ENCODE data around the gene HOXD9. TPM values are rescaled to one million over a fixed set of nuclear protein-coding genes. Genes with fewer than 3 reads are reported as not detected.

Gene HOXD9
- total RNA-seq, 1 donor from 2014 or later, result 16.8 TPM

GRCh38 chr2:176085861-176086771 is 36.4 kb upstream of the HOXD9 start:
- peak in 1 of 2 donors; percentile 57 for DNase-seq (ENCODE audit: low read depth in 2 of 2)

GRCh38 chr2:176087330-176088047 is 35.0 kb upstream of the HOXD9 start:
- no peak for DNase-seq (ENCODE audit: low read depth in 2 of 2)

- DNase-seq (ENCODE audit: low read depth in 2 of 2), result peak in 1 of 2 donors; percentile 50
Measured at GRCh38 chr2:176088048-176088936, 34.2 kb upstream of the HOXD9 start.

- no peak for DNase-seq (ENCODE audit: low read depth in 2 of 2)
Measured at GRCh38 chr2:176088937-176089842, 33.3 kb upstream of the HOXD9 start.

GRCh38 chr2:176089843-176090395 is 32.6 kb upstream of the HOXD9 start:
- DNase-seq (ENCODE audit: low read depth in 2 of 2), result no peak

GRCh38 chr2:176090862-176091261 is 31.7 kb upstream of the HOXD9 start:
- no peak for DNase-seq (ENCODE audit: low read depth in 2 of 2)

GRCh38 chr2:176091329-176092258 is 30.9 kb upstream of the HOXD9 start:
- DNase-seq (ENCODE audit: low read depth in 2 of 2), result no peak

GRCh38 chr2:176092270-176093144 is 30.0 kb upstream of the HOXD9 start, which contains the start of gene HOXD13:
HOXD13 (plus strand) TSS chr2:176092721; CDS start chr2:176092891, 170 bp downstream.
- no peak for DNase-seq (ENCODE audit: low read depth in 2 of 2)

GRCh38 chr2:176093145-176093897 is 29.2 kb upstream of the HOXD9 start:
- peak in 1 of 2 donors; percentile 40 for DNase-seq (ENCODE audit: low read depth in 2 of 2)

GRCh38 chr2:176093898-176094249 is 28.6 kb upstream of the HOXD9 start:
- DNase-seq (ENCODE audit: low read depth in 2 of 2), result no peak

- DNase-seq (ENCODE audit: low read depth in 2 of 2), result no peak
Measured at GRCh38 chr2:176094349-176094748, 28.2 kb upstream of the HOXD9 start.

GRCh38 chr2:176095421-176095820 is 27.1 kb upstream of the HOXD9 start:
- DNase-seq (ENCODE audit: low read depth in 2 of 2), result no peak

- DNase-seq (ENCODE audit: low read depth in 2 of 2), result no peak
Measured at GRCh38 chr2:176096243-176096985, 26.1 kb upstream of the HOXD9 start.

- DNase-seq (ENCODE audit: low read depth in 2 of 2), result peak in 1 of 2 donors; percentile 70
Measured at GRCh38 chr2:176096986-176097819, 25.3 kb upstream of the HOXD9 start.

GRCh38 chr2:176097820-176098365 is 24.6 kb upstream of the HOXD9 start:
- DNase-seq (ENCODE audit: low read depth in 2 of 2), result no peak
